AG09309 (cell line): ENCODE results near the gene PRKCZ.

ENCODE experiments used
- DNase-seq: peaks from one replicate; pipeline ENCODE4 v3.0.0-alpha.2; 2010; ENCODE audit warnings: low read depth
- H3K4me3 ChIP-seq: 2 replicates; pipeline ENCODE4 v1.5.1; 2011; ENCODE audit warnings: mild to moderate bottlenecking, low read depth, low read length, moderate library complexity; ENCODE audit not compliant: control insufficient read depth
- TF ChIP-seq, protein P1 (sequence below): IDR thresholded peaks from 2 replicates; pipeline ENCODE4 v1.5.1; 2011; ENCODE audit warnings: mild to moderate bottlenecking, low read depth, low read length, inconsistent platforms; ENCODE audit not compliant: insufficient read depth, control insufficient read depth; ENCODE audit errors: missing control alignments

Gene PRKCZ

GRCh38 chr1:2199042-2199810 lies 149.0 kb downstream of the PRKCZ start:
- H3K4me3 ChIP-seq: peak overlapping the region; percentile 56
- peak; percentile 57 for DNase-seq
- TF ChIP-seq, protein P1, sequence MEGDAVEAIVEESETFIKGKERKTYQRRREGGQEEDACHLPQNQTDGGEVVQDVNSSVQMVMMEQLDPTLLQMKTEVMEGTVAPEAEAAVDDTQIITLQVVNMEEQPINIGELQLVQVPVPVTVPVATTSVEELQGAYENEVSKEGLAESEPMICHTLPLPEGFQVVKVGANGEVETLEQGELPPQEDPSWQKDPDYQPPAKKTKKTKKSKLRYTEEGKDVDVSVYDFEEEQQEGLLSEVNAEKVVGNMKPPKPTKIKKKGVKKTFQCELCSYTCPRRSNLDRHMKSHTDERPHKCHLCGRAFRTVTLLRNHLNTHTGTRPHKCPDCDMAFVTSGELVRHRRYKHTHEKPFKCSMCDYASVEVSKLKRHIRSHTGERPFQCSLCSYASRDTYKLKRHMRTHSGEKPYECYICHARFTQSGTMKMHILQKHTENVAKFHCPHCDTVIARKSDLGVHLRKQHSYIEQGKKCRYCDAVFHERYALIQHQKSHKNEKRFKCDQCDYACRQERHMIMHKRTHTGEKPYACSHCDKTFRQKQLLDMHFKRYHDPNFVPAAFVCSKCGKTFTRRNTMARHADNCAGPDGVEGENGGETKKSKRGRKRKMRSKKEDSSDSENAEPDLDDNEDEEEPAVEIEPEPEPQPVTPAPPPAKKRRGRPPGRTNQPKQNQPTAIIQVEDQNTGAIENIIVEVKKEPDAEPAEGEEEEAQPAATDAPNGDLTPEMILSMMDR: no peak

GRCh38 chr1:2200308-2200943 lies 150.2 kb downstream of the PRKCZ start:
- TF ChIP-seq, protein P1: no peak
- H3K4me3 ChIP-seq: no peak overlapping the region
- DNase-seq: no peak

GRCh38 chr1:2201062-2201461 lies 150.9 kb downstream of the PRKCZ start:
- TF ChIP-seq, protein P1: no peak
- DNase-seq: no peak
- H3K4me3 ChIP-seq: no peak overlapping the region

- H3K4me3 ChIP-seq: no peak overlapping the region
- no peak for DNase-seq
- TF ChIP-seq, protein P1: no peak
Observed at GRCh38 chr1:2202008-2202575, 151.9 kb downstream of the PRKCZ start.

DNA sequence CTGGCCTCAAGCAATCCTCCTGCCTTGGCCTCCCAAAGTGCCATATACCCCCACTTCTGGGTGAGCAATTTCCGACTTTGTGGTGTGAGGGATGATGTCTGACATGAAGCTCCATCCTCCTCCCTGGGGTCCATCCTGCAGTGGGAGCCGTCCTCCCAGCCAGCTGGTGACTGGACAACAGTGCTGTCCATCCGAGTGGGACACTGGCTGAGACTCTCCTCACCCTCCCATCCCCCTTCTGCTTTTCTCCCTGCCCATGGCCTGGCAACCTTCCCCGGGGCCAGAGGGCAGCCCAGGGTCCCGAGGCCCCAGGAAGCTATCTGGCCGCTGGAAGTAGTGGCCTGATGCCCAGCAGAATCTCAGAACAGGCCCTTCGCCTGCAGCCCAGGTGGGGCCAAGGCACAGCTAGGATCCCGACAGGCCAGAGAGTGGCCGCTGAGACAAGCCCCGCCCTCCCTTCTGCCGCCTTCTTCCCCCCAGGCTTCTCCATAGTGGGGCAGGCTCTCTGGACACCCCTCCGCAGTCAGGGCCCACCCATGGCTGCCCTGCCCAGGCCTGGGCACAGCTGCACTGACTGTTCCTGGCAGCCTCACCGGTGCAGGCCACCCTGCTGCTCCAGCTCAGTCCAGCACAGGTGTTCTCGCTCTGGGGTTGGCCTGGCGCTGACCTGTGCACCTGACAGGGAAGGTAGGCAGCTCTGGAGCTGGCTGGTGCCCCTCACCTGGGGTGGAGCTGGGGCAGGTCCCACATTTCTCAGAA lies 152.8 kb downstream of the PRKCZ start:
- DNase-seq: no peak
- H3K4me3 ChIP-seq: no peak overlapping the region
- TF ChIP-seq, protein P1: no peak

- TF ChIP-seq, protein P1: no peak
- no peak for DNase-seq
- H3K4me3 ChIP-seq: peak overlapping the region; percentile 55
Observed at GRCh38 chr1:2203671-2204414, 153.6 kb downstream of the PRKCZ start.
